ENCODE results near the gene ERFE.

- TF ChIP-seq, protein P1, sequence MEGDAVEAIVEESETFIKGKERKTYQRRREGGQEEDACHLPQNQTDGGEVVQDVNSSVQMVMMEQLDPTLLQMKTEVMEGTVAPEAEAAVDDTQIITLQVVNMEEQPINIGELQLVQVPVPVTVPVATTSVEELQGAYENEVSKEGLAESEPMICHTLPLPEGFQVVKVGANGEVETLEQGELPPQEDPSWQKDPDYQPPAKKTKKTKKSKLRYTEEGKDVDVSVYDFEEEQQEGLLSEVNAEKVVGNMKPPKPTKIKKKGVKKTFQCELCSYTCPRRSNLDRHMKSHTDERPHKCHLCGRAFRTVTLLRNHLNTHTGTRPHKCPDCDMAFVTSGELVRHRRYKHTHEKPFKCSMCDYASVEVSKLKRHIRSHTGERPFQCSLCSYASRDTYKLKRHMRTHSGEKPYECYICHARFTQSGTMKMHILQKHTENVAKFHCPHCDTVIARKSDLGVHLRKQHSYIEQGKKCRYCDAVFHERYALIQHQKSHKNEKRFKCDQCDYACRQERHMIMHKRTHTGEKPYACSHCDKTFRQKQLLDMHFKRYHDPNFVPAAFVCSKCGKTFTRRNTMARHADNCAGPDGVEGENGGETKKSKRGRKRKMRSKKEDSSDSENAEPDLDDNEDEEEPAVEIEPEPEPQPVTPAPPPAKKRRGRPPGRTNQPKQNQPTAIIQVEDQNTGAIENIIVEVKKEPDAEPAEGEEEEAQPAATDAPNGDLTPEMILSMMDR (IDR thresholded peaks at IDR 0.05): no peak
- TF ChIP-seq EZH2 (IDR thresholded peaks at IDR 0.05; ENCODE audit: borderline replicate concordance, insufficient read depth, low read depth, low read length, poor library complexity, severe bottlenecking): no peak
Measured at GRCh38 chr2:238203973-238204683, 45.4 kb downstream of the ERFE start.

Data from B cell (primary cell).